ENCODE data around the gene CDH24.

GRCh38 chr14:23093991-23094665, 36.8 kb upstream of the CDH24 start:
- TF ChIP-seq POLR2A (IDR thresholded peaks at IDR 0.05; ENCODE audit: control extremely low read depth in 1 of 2, low read depth in 2 of 2, low read length in 2 of 2) (no peak), BCL11A (IDR thresholded peaks at IDR 0.05; ENCODE audit: low read depth in 2 of 2, low read length in 2 of 2) (no peak), ZNF274 (IDR thresholded peaks at IDR 0.05; ENCODE audit: borderline replicate concordance, extremely low read depth, low read length) (no peak), EZH2 (IDR thresholded peaks at IDR 0.05; ENCODE audit: low read depth, low read length, severe bottlenecking) (no peak), MAX (IDR thresholded peaks at IDR 0.05) (no peak), RAD21 (IDR thresholded peaks at IDR 0.05 in 1 of 2, conservative IDR thresholded peaks at IDR 0.05 in 1 of 2; ENCODE audit: low read depth in 2 of 2, low read length in 2 of 2) (0 out of 4 replicates have a peak, but pooled peaks have one; percentile 4 to 25), EP300 (IDR thresholded peaks at IDR 0.05; ENCODE audit: borderline replicate concordance in 1 of 2, low read depth in 2 of 2, low read length in 2 of 2) (no peak), YY1 (IDR thresholded peaks at IDR 0.05; ENCODE audit: low read depth, low read length) (no peak), POLR2AphosphoS5 (IDR thresholded peaks at IDR 0.05; ENCODE audit: low read depth, low read length) (no peak), RNF2 (IDR thresholded peaks at IDR 0.05; ENCODE audit: borderline replicate concordance, low read depth, low read length, missing control alignments, poor library complexity, severe bottlenecking) (no peak)
- TF ChIP-seq, protein P1, sequence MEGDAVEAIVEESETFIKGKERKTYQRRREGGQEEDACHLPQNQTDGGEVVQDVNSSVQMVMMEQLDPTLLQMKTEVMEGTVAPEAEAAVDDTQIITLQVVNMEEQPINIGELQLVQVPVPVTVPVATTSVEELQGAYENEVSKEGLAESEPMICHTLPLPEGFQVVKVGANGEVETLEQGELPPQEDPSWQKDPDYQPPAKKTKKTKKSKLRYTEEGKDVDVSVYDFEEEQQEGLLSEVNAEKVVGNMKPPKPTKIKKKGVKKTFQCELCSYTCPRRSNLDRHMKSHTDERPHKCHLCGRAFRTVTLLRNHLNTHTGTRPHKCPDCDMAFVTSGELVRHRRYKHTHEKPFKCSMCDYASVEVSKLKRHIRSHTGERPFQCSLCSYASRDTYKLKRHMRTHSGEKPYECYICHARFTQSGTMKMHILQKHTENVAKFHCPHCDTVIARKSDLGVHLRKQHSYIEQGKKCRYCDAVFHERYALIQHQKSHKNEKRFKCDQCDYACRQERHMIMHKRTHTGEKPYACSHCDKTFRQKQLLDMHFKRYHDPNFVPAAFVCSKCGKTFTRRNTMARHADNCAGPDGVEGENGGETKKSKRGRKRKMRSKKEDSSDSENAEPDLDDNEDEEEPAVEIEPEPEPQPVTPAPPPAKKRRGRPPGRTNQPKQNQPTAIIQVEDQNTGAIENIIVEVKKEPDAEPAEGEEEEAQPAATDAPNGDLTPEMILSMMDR (IDR thresholded peaks at IDR 0.05; ENCODE audit: control extremely low read depth in 1 of 3, insufficient read depth in 1 of 3, low read depth in 1 of 3, low read length in 3 of 3) = peak; percentile 28 to 35 (median 33)

Data from H1 (cell line).